Fibroblast of lung (primary cell): Measurements from ENCODE around the gene TAF1D.

Experiments used
- EZH2 ChIP-seq: IDR thresholded peaks from 2 replicates; pipeline ENCODE4 v1.5.1; 2012; ENCODE audit warnings: low read length, control low read depth, mild to moderate bottlenecking; ENCODE audit errors: missing control alignments
- TF ChIP-seq, protein P1 (sequence below), 2 donors: IDR thresholded peaks in 1 of 2; conservative IDR thresholded peaks in 1 of 2; 1 replicate in 1 of 2; 2 replicates in 1 of 2; pipeline ENCODE4 v1.5.1; 2011 to 2012; ENCODE audit warnings: low read length in 2 of 2, control low read depth in 1 of 2, inconsistent platforms in 1 of 2, low read depth in 1 of 2, mild to moderate bottlenecking in 1 of 2

DNA sequence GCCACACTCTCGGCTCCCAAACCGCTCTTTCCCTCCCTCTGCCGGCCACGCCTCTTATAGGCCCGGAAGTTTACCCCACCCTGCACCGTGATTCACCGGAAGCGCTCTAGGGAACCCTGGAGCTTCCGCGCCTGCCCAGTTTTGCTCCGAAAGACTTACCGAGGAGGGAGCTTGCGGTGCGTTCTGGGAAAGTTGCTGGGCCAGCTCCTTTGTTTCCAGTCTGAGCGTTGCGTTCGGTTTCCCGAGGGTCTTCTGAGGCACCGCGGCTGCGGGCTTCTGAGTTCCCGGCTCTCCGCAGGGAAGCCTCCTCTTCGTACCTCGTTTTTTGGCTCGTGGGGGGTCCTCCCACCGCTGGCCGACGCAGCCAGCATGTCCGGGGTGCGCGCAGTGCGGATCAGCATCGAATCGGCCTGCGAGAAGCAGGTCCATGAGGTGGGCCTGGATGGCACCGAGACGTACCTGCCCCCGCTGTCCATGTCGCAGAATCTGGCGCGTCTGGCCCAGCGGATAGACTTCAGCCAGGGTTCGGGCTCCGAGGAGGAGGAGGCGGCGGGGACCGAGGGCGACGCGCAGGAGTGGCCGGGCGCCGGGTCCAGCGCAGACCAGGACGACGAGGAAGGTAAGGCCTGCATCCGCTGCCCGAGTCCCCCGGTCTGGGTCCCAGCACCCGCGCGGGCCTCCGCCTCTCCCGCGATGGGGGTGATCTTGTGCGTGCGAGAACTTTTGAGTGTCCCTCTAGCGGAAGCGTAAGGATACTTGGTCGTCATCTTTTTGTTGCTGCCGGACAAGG, 43.0 kb upstream of the TAF1D start, which contains the start of gene MED17:
- TF ChIP-seq, protein P1, sequence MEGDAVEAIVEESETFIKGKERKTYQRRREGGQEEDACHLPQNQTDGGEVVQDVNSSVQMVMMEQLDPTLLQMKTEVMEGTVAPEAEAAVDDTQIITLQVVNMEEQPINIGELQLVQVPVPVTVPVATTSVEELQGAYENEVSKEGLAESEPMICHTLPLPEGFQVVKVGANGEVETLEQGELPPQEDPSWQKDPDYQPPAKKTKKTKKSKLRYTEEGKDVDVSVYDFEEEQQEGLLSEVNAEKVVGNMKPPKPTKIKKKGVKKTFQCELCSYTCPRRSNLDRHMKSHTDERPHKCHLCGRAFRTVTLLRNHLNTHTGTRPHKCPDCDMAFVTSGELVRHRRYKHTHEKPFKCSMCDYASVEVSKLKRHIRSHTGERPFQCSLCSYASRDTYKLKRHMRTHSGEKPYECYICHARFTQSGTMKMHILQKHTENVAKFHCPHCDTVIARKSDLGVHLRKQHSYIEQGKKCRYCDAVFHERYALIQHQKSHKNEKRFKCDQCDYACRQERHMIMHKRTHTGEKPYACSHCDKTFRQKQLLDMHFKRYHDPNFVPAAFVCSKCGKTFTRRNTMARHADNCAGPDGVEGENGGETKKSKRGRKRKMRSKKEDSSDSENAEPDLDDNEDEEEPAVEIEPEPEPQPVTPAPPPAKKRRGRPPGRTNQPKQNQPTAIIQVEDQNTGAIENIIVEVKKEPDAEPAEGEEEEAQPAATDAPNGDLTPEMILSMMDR (conservative IDR thresholded peaks at IDR 0.05 in 1 of 2, IDR thresholded peaks at IDR 0.05 in 1 of 2; ENCODE audit: low read depth in 1 of 2, low read length in 2 of 2), result peak; percentile 36 to 52
- no peak for TF ChIP-seq EZH2
